ENCODE data around the gene MXD4.

The MXD4 gene

GRCh38 chr4:2272828-2273120, 10.9 kb upstream of the MXD4 start:
- 93% methylated on average over 6 of the region's 6 CpGs for WGBS
- H3K36me3 ChIP-seq (ENCODE audit: insufficient read depth, low read length) = no peaks in the 10 kb centered on the region
- H3K9me3 ChIP-seq (ENCODE audit: insufficient read depth, low read depth, low read length) = no peaks in the 10 kb centered on the region
- no peak overlapping the region for H3K27ac ChIP-seq (ENCODE audit: low read depth, low read length)
- no peak overlapping the region for H3K9ac ChIP-seq (ENCODE audit: low read depth, low read length)
- no peak overlapping the region for H3K4me3 ChIP-seq (ENCODE audit: low read length)
- peaks cover 8% of the 10 kb centered on the region; the same call in 1 of the 2 replicates for H3K4me1 ChIP-seq (ENCODE audit: insufficient read depth, low read length)
- no peaks in the 10 kb centered on the region for H3K27me3 ChIP-seq (ENCODE audit: insufficient read depth, low read length)

GRCh38 chr4:2272026-2272827, 10.3 kb upstream of the MXD4 start:
- Histone ChIP-seq H3K9me3 (ENCODE audit: insufficient read depth, low read depth, low read length) (no peaks in the 10 kb centered on the region), H3K4me1 (ENCODE audit: insufficient read depth, low read length) (peaks cover 8% of the 10 kb centered on the region; the same call in 1 of the 2 replicates), H3K27ac (ENCODE audit: low read depth, low read length) (no peak overlapping the region), H3K4me3 (ENCODE audit: low read length) (no peak overlapping the region), H3K9ac (ENCODE audit: low read depth, low read length) (no peak overlapping the region), H3K27me3 (ENCODE audit: insufficient read depth, low read length) (no peaks in the 10 kb centered on the region), H3K36me3 (ENCODE audit: insufficient read depth, low read length) (no peaks in the 10 kb centered on the region)
- 90% methylated on average over 25 of the region's 25 CpGs for WGBS

GRCh38 chr4:2271279-2272025, 9.5 kb upstream of the MXD4 start:
- no peak overlapping the region for H3K4me3 ChIP-seq (ENCODE audit: low read length)
- H3K27me3 ChIP-seq (ENCODE audit: insufficient read depth, low read length) = no peaks in the 10 kb centered on the region
- H3K9me3 ChIP-seq (ENCODE audit: insufficient read depth, low read depth, low read length) = no peaks in the 10 kb centered on the region
- H3K4me1 ChIP-seq (ENCODE audit: insufficient read depth, low read length) = peaks cover 8% of the 10 kb centered on the region; the same call in 1 of the 2 replicates
- WGBS = 89% methylated on average over 27 of the region's 27 CpGs
- no peak overlapping the region for H3K27ac ChIP-seq (ENCODE audit: low read depth, low read length)
- H3K36me3 ChIP-seq (ENCODE audit: insufficient read depth, low read length) = no peaks in the 10 kb centered on the region
- no peak overlapping the region for H3K9ac ChIP-seq (ENCODE audit: low read depth, low read length)

GRCh38 chr4:2270341-2271165, 8.6 kb upstream of the MXD4 start:
- Histone ChIP-seq H3K27ac (ENCODE audit: low read depth, low read length) (no peak overlapping the region), H3K4me3 (ENCODE audit: low read length) (no peak overlapping the region), H3K9me3 (ENCODE audit: insufficient read depth, low read depth, low read length) (no peaks in the 10 kb centered on the region), H3K36me3 (ENCODE audit: insufficient read depth, low read length) (no peaks in the 10 kb centered on the region), H3K4me1 (ENCODE audit: insufficient read depth, low read length) (peaks cover 8% of the 10 kb centered on the region; the same call in 1 of the 2 replicates), H3K27me3 (ENCODE audit: insufficient read depth, low read length) (no peaks in the 10 kb centered on the region), H3K9ac (ENCODE audit: low read depth, low read length) (no peak overlapping the region)
- WGBS = 89% methylated on average over 33 of the region's 34 CpGs

- 87% methylated on average over 12 of the region's 12 CpGs for WGBS
- Histone ChIP-seq H3K36me3 (ENCODE audit: insufficient read depth, low read length) (no peaks in the 10 kb centered on the region), H3K4me3 (ENCODE audit: low read length) (no peak overlapping the region)
Measured at GRCh38 chr4:2269618-2270163, 7.8 kb upstream of the MXD4 start.

GRCh38 chr4:2269206-2269531, 7.3 kb upstream of the MXD4 start:
- 65% methylated on average over 6 of the region's 6 CpGs for WGBS
- Histone ChIP-seq H3K27me3 (ENCODE audit: insufficient read depth, low read length) (no peaks in the 10 kb centered on the region), H3K9me3 (ENCODE audit: insufficient read depth, low read depth, low read length) (no peaks in the 10 kb centered on the region), H3K9ac (ENCODE audit: low read depth, low read length) (no peak overlapping the region), H3K27ac (ENCODE audit: low read depth, low read length) (no peak overlapping the region), H3K36me3 (ENCODE audit: insufficient read depth, low read length) (no peaks in the 10 kb centered on the region), H3K4me3 (ENCODE audit: low read length) (no peak overlapping the region), H3K4me1 (ENCODE audit: insufficient read depth, low read length) (peaks cover 8% of the 10 kb centered on the region; the same call in 1 of the 2 replicates)

More at GRCh38 chr4:2269618-2270163, 7.8 kb upstream of the MXD4 start:
- no peak overlapping the region for H3K27ac ChIP-seq (ENCODE audit: low read depth, low read length)
- H3K4me1 ChIP-seq (ENCODE audit: insufficient read depth, low read length) = peaks cover 8% of the 10 kb centered on the region; the same call in 1 of the 2 replicates
- H3K9ac ChIP-seq (ENCODE audit: low read depth, low read length) = no peak overlapping the region
- H3K9me3 ChIP-seq (ENCODE audit: insufficient read depth, low read depth, low read length) = no peaks in the 10 kb centered on the region
- H3K27me3 ChIP-seq (ENCODE audit: insufficient read depth, low read length) = no peaks in the 10 kb centered on the region

- H3K27me3 ChIP-seq (ENCODE audit: insufficient read depth, low read length) = no peaks in the 10 kb centered on the region
- WGBS = 84% methylated on average over 22 of the region's 22 CpGs
Measured at GRCh38 chr4:2268357-2269205, 6.7 kb upstream of the MXD4 start.

GRCh38 chr4:2267841-2268240, 5.9 kb upstream of the MXD4 start:
- Histone ChIP-seq H3K27ac (ENCODE audit: low read depth, low read length) (no peak overlapping the region), H3K4me1 (ENCODE audit: insufficient read depth, low read length) (peaks cover 8% of the 10 kb centered on the region; the same call in 1 of the 2 replicates), H3K27me3 (ENCODE audit: insufficient read depth, low read length) (no peaks in the 10 kb centered on the region), H3K36me3 (ENCODE audit: insufficient read depth, low read length) (no peaks in the 10 kb centered on the region), H3K4me3 (ENCODE audit: low read length) (no peak overlapping the region), H3K9ac (ENCODE audit: low read depth, low read length) (no peak overlapping the region; the same call in 1 of the 2 replicates), H3K9me3 (ENCODE audit: insufficient read depth, low read depth, low read length) (no peaks in the 10 kb centered on the region)
- WGBS = 88% methylated on average over 12 of the region's 12 CpGs

More at GRCh38 chr4:2268357-2269205, 6.7 kb upstream of the MXD4 start:
- Histone ChIP-seq H3K9ac (ENCODE audit: low read depth, low read length) (no peak overlapping the region), H3K27ac (ENCODE audit: low read depth, low read length) (no peak overlapping the region), H3K36me3 (ENCODE audit: insufficient read depth, low read length) (no peaks in the 10 kb centered on the region), H3K4me3 (ENCODE audit: low read length) (no peak overlapping the region), H3K4me1 (ENCODE audit: insufficient read depth, low read length) (peaks cover 8% of the 10 kb centered on the region; the same call in 1 of the 2 replicates), H3K9me3 (ENCODE audit: insufficient read depth, low read depth, low read length) (no peaks in the 10 kb centered on the region)

GRCh38 chr4:2267320-2267811, 5.5 kb upstream of the MXD4 start:
- Histone ChIP-seq H3K27me3 (ENCODE audit: insufficient read depth, low read length) (no peaks in the 10 kb centered on the region), H3K36me3 (ENCODE audit: insufficient read depth, low read length) (no peaks in the 10 kb centered on the region), H3K4me3 (ENCODE audit: low read length) (no peak overlapping the region), H3K4me1 (ENCODE audit: insufficient read depth, low read length) (peaks cover 8% of the 10 kb centered on the region; the same call in 1 of the 2 replicates), H3K27ac (ENCODE audit: low read depth, low read length) (no peak overlapping the region), H3K9me3 (ENCODE audit: insufficient read depth, low read depth, low read length) (no peaks in the 10 kb centered on the region), H3K9ac (ENCODE audit: low read depth, low read length) (no peak overlapping the region; the same call in 1 of the 2 replicates)
- 90% methylated on average over 18 of the region's 18 CpGs for WGBS

GRCh38 chr4:2266821-2267220, 4.9 kb upstream of the MXD4 start:
- Histone ChIP-seq H3K27me3 (ENCODE audit: insufficient read depth, low read length) (no peaks in the 10 kb centered on the region), H3K9me3 (ENCODE audit: insufficient read depth, low read depth, low read length) (no peaks in the 10 kb centered on the region), H3K27ac (ENCODE audit: low read depth, low read length) (no peak overlapping the region), H3K4me1 (ENCODE audit: insufficient read depth, low read length) (peaks cover 8% of the 10 kb centered on the region; the same call in 1 of the 2 replicates), H3K36me3 (ENCODE audit: insufficient read depth, low read length) (no peaks in the 10 kb centered on the region), H3K9ac (ENCODE audit: low read depth, low read length) (no peak overlapping the region), H3K4me3 (ENCODE audit: low read length) (no peak overlapping the region)
- WGBS = 91% methylated on average over 5 of the region's 5 CpGs

Data from HUES64 (cell line).